Measurements from ENCODE around the gene THOC6. TPM values are rescaled to one million over a fixed set of nuclear protein-coding genes. Genes with fewer than 3 reads are reported as not detected.

The THOC6 gene
- total RNA-seq, 1 experiment from 2014 or later, result 68.2 TPM

DNA sequence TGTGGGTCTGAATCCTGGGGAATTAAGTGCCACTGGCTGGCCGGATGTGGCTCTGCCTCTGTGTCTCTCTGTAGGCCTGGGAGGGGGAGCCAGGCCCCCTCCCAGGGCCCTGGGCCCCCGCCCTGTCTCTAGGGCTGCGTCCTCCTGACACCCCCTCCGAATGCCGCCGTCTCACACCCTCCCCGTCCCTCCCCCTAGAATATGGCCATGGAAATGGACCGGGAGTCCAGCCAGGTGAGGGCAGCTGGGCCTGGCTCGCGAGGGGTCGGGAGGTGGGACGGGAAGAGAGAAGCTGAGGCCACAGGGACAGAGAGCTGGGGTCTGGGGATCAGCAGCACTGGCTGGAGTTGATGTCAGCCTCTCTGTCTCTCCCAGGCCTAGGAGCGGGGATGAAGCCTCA, 27.5 kb upstream of the THOC6 start:
- H3K4ac ChIP-seq (ENCODE audit: low read depth, low read length), result no peak overlapping the region
- no peak overlapping the region for H4K91ac ChIP-seq (ENCODE audit: insufficient read length, low read depth, low read length)
- H3K14ac ChIP-seq (ENCODE audit: insufficient read depth, low read length), result no peak overlapping the region
- no peaks in the 10 kb centered on the region; the same call in 1 of the 2 replicates for H3K27me3 Mint-ChIP-seq (ENCODE audit: low read depth)
- H3K4me1 ChIP-seq (ENCODE audit: insufficient read depth, low read length), result no peaks in the 10 kb centered on the region
- H2BK5ac ChIP-seq (ENCODE audit: insufficient read length, low read length), result no peak overlapping the region
- no peaks in the 10 kb centered on the region for H3K27me3 ChIP-seq (ENCODE audit: insufficient read depth, low read length)
- H3K9ac ChIP-seq (ENCODE audit: extremely low read depth, insufficient read length, low read length), result no peak overlapping the region
- H2BK15ac ChIP-seq (ENCODE audit: low read depth, low read length), result no peak overlapping the region
- no CpG with 5 or more reads among the region's 13 CpGs for WGBS (ENCODE audit: extremely low coverage, insufficient read length, low lambda C conversion rate)
- H3K79me1 ChIP-seq (ENCODE audit: insufficient read depth, low read depth, low read length, poor library complexity, severe bottlenecking), result no peaks in the 10 kb centered on the region
- H3K23ac ChIP-seq (ENCODE audit: insufficient read length, low read depth, low read length), result no peak overlapping the region
- TF ChIP-seq, protein P1, sequence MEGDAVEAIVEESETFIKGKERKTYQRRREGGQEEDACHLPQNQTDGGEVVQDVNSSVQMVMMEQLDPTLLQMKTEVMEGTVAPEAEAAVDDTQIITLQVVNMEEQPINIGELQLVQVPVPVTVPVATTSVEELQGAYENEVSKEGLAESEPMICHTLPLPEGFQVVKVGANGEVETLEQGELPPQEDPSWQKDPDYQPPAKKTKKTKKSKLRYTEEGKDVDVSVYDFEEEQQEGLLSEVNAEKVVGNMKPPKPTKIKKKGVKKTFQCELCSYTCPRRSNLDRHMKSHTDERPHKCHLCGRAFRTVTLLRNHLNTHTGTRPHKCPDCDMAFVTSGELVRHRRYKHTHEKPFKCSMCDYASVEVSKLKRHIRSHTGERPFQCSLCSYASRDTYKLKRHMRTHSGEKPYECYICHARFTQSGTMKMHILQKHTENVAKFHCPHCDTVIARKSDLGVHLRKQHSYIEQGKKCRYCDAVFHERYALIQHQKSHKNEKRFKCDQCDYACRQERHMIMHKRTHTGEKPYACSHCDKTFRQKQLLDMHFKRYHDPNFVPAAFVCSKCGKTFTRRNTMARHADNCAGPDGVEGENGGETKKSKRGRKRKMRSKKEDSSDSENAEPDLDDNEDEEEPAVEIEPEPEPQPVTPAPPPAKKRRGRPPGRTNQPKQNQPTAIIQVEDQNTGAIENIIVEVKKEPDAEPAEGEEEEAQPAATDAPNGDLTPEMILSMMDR (conservative IDR thresholded peaks at IDR 0.05), result no peak
- DNase-seq, result no peak
- H2BK120ac ChIP-seq (ENCODE audit: low read depth, low read length, poor library complexity, severe bottlenecking), result no peak overlapping the region
- no peak overlapping the region for H3K56ac ChIP-seq (ENCODE audit: insufficient read length, low read depth, low read length)
- H3K9me3 ChIP-seq (ENCODE audit: control insufficient read depth, low read depth, low read length), result no peaks in the 10 kb centered on the region
- no peak overlapping the region for H4K5ac ChIP-seq (ENCODE audit: insufficient read length, low read depth, low read length)
- H3K4me1 Mint-ChIP-seq, result peaks cover 3 to 41% of the 10 kb centered on the region in 2 experiments; a peak in 3 of 4 replicates
- no peaks in the 10 kb centered on the region for H3K23me2 ChIP-seq (ENCODE audit: insufficient read length, low read depth, low read length, poor library complexity, severe bottlenecking)
- H2AK5ac ChIP-seq (ENCODE audit: insufficient read length, low read length), result no peak overlapping the region
- no peaks in the 10 kb centered on the region for H3K79me2 ChIP-seq (ENCODE audit: insufficient read depth, low read length)
- no peaks in the 10 kb centered on the region for H3K9me3 Mint-ChIP-seq
- H2AFZ ChIP-seq (ENCODE audit: low read length), result no peak overlapping the region
- no peak overlapping the region for H2BK12ac ChIP-seq (ENCODE audit: insufficient read length, low read depth, low read length)
- no peak overlapping the region for H4K8ac ChIP-seq (replicated peaks; ENCODE audit: insufficient read length, low read depth, low read length)
- H3K36me3 Mint-ChIP-seq (ENCODE audit: insufficient read depth in 1 of 3, low read depth in 3 of 3), result no peaks in the 10 kb centered on the region; a peak in 1 of 7 replicates
- H3K18ac ChIP-seq (ENCODE audit: insufficient read length, low read depth, low read length), result no peak overlapping the region
- H3K27ac ChIP-seq (ENCODE audit: insufficient read length, low read depth, low read length), result no peak overlapping the region
- no peak overlapping the region for H2BK20ac ChIP-seq (ENCODE audit: low read depth, low read length, poor library complexity, severe bottlenecking)
- H3K4me2 ChIP-seq (ENCODE audit: insufficient read depth, insufficient read length, low read length), result no peak overlapping the region
- H3T11ph ChIP-seq (ENCODE audit: low read length), result no peak overlapping the region
- no peak overlapping the region for H3K4me3 Mint-ChIP-seq
- H3K27ac Mint-ChIP-seq, result no peak overlapping the region; a peak in 1 of 7 replicates
- H4K20me1 ChIP-seq (ENCODE audit: control insufficient read depth, insufficient read depth, insufficient read length), result peaks cover 2% of the 10 kb centered on the region

All from H9 (cell line).